ENCODE data around the gene WIPI1.
"Not testable (repeated sequence)": the region's sequence is repeated elsewhere in the genome, so short reads cannot be mapped to it uniquely, and the experiment has no call there.

The WIPI1 gene

DNA sequence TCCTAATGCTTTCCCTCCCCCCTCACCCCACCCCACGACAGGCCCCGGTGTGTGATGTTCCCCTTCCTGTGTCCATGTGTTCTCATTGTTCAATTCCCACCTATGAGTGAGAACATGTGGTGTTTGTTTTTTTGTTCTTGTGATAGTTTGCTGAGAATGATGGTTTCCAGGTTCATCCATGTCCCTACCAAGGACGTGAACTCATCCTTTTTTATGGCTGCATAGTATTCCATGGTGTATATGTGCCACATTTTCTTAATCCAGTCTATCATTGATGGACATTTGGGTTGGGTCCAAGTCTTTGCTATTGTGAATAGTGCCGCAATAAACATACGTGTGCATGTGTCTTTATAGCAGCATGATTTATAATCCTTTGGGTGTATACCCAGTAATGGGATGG, 53.5 kb downstream of the WIPI1 start:
- DNase-seq, H3K27me3 Mint-ChIP-seq, CTCF ChIA-PET, H3K4me3 Mint-ChIP-seq, H3K27ac Mint-ChIP-seq: not testable (repeated sequence)
- peaks cover 25% of the 10 kb centered on the region for H3K36me3 Mint-ChIP-seq
- H3K9me3 Mint-ChIP-seq: peaks cover 31% of the 10 kb centered on the region
- peaks cover 26% of the 10 kb centered on the region for H3K4me1 Mint-ChIP-seq

DNA sequence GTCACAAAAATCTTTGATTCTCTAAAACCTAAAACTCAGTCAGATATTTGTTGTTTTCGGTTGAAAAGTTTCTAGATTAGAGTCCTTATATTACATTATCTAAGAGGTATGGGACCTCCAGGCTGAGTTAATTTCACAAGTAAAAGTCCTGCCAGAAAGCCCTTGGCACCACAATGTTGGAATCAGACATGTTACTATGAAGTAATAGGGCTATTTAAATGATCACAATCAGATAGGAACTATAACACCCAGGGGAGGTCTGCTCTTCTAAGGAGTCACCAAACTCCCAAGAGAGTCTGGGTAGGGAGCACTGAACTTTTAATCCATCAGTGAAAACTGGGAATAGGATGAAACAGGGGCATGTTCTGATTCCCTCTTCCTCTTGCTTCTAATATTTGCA, 54.2 kb downstream of the WIPI1 start:
- Mint-ChIP-seq H3K4me1 (peaks cover 32% of the 10 kb centered on the region), H3K27ac (no peak overlapping the region), H3K27me3 (no peaks in the 10 kb centered on the region), H3K4me3 (no peak overlapping the region), H3K9me3 (peaks cover 31% of the 10 kb centered on the region), H3K36me3 (peaks cover 25% of the 10 kb centered on the region)
- CTCF ChIA-PET: no interaction called here
- DNase-seq: no peak

GRCh38 chr17:68401288-68401687, 56.0 kb downstream of the WIPI1 start:
- no peak for DNase-seq
- Mint-ChIP-seq H3K36me3 (peaks cover 13% of the 10 kb centered on the region), H3K4me1 (peaks cover 47% of the 10 kb centered on the region), H3K9me3 (peaks cover 16% of the 10 kb centered on the region), H3K4me3 (no peak overlapping the region), H3K27me3 (no peaks in the 10 kb centered on the region), H3K27ac (no peak overlapping the region)
- CTCF ChIA-PET: interaction anchor here (1.0 to 2.3 kb wide), 2 partner anchors 35 to 36 kb away, joined by 3 to 9 read pairs; no protein-coding TSS in a partner anchor

DNA sequence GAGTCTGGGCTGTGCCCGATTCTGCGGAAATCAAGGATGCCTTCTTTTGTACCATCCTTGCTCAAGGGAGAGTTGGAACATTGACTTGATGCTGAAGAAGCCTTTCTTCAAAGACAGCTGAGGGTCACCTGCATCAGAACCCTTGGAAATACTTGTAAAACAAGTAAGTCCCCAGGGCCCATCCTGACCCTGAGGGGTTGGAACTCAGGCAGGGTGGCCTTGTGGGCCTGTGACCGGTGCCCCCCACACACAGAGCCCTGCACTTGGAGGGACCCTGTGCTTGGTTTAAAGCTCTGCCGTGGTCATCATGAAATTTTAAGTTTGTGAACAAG, 56.9 kb downstream of the WIPI1 start:
- CTCF ChIA-PET: interaction anchor here (0.7 to 3.0 kb wide), 6 partner anchors 14 to 71 kb away, joined by 4 to 17 read pairs (median 11); no protein-coding TSS in a partner anchor
- peaks cover 47% of the 10 kb centered on the region for H3K4me1 Mint-ChIP-seq
- DNase-seq: no peak
- peaks cover 8% of the 10 kb centered on the region for H3K36me3 Mint-ChIP-seq
- H3K4me3 Mint-ChIP-seq: no peak overlapping the region
- no peaks in the 10 kb centered on the region for H3K27me3 Mint-ChIP-seq
- peaks cover 15% of the 10 kb centered on the region for H3K9me3 Mint-ChIP-seq
- peak overlapping the region; percentile 57 for H3K27ac Mint-ChIP-seq

- DNase-seq: peak; percentile 67
- Mint-ChIP-seq H3K27ac (peak overlapping the region; percentile 57), H3K36me3 (peaks cover 4% of the 10 kb centered on the region), H3K4me1 (peaks cover 47% of the 10 kb centered on the region), H3K4me3 (no peak overlapping the region), H3K9me3 (peaks cover 14% of the 10 kb centered on the region), H3K27me3 (no peaks in the 10 kb centered on the region)
- CTCF ChIA-PET: interaction anchor here (0.7 to 3.0 kb wide), 29 partner anchors 9 to 195 kb away, joined by 3 to 23 read pairs (median 5); partner anchors contain the start of genes ARSG and SLC16A6
These were observed 57.5 kb downstream of the WIPI1 start for GRCh38 chr17:68399638-68400403.

GRCh38 chr17:68398691-68399637, 58.3 kb downstream of the WIPI1 start:
- H3K4me3 Mint-ChIP-seq: peak overlapping the region; percentile 8

GRCh38 chr17:68397108-68397536, 60.2 kb downstream of the WIPI1 start:
- no peak for DNase-seq
- H3K27me3 Mint-ChIP-seq: no peaks in the 10 kb centered on the region
- H3K4me1 Mint-ChIP-seq: peaks cover 47% of the 10 kb centered on the region

More at GRCh38 chr17:68398691-68399637, 58.3 kb downstream of the WIPI1 start:
- peak; percentile 46 for DNase-seq
- peaks cover 12% of the 10 kb centered on the region for H3K9me3 Mint-ChIP-seq
- H3K36me3 Mint-ChIP-seq: peaks cover 4% of the 10 kb centered on the region
- CTCF ChIA-PET: interaction anchor here (0.7 to 3.0 kb wide), 38 partner anchors 8 to 199 kb away, joined by 3 to 23 read pairs (median 5); partner anchors contain the start of genes ARSG and SLC16A6
- no peaks in the 10 kb centered on the region for H3K27me3 Mint-ChIP-seq
- peaks cover 47% of the 10 kb centered on the region for H3K4me1 Mint-ChIP-seq
- H3K27ac Mint-ChIP-seq: peak overlapping the region; percentile 69

DNA sequence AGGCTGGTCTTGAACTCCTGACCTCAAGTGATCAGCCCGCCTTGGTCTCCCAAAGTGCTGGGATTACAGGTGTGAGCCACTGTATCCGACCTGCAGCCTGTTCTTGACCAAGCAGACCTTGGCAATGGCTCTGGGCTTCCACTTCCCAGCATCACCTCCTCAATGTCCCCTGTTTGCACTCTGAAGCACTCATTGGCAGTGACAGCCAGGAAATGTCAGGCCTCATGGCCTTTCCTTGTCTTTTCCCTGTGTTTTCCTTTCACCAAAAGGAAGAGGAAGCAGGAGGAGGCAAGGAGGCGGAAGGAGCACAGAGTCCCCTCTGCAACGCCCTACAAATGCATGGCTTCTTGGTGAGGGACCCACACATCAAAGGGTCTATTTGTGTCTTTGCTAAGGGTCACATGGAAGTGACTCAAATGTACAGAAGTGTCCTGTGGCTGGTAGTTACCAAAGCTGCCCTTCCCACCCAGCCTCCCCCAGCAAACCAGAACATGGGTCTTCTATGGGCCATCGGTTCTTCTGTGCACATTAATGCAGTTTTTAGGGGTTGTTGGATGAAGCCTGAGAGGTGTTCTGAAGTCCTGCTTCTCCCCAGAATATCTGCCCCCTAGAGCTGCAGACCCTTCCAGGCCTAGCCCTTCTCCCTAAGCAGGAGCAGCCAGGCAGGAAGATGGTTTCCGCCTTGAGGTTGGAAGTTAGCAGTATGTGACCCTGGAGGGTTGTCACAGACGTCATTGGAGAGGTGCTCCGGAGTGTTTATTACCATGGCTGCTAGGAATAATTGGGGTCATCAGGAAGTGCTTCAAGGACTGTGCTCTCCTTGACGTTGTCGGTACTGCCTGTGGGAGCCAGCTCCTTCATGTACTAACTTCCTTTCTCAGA, 60.8 kb downstream of the WIPI1 start:
- H3K27me3 Mint-ChIP-seq: no peaks in the 10 kb centered on the region
- peaks cover 4% of the 10 kb centered on the region for H3K36me3 Mint-ChIP-seq
- no peak for DNase-seq
- H3K4me3 Mint-ChIP-seq: no peak overlapping the region
- H3K9me3 Mint-ChIP-seq: peaks cover 10% of the 10 kb centered on the region
- peaks cover 46% of the 10 kb centered on the region for H3K4me1 Mint-ChIP-seq
- CTCF ChIA-PET: interaction anchor here (0.8 to 1.6 kb wide), 6 partner anchors 9 to 133 kb away, joined by 3 to 4 read pairs (median 3); no protein-coding TSS in a partner anchor
- H3K27ac Mint-ChIP-seq: no peak overlapping the region

More at GRCh38 chr17:68397108-68397536, 60.2 kb downstream of the WIPI1 start:
- no peak overlapping the region for H3K4me3 Mint-ChIP-seq
- peak overlapping the region; percentile 16 for H3K27ac Mint-ChIP-seq
- H3K36me3 Mint-ChIP-seq: peaks cover 4% of the 10 kb centered on the region
- CTCF ChIA-PET: interaction anchor here (0.8 to 1.6 kb wide), 5 partner anchors 10 to 134 kb away, joined by 3 to 4 read pairs (median 3); no protein-coding TSS in a partner anchor
- peaks cover 10% of the 10 kb centered on the region for H3K9me3 Mint-ChIP-seq

- H3K36me3 Mint-ChIP-seq: peaks cover 4% of the 10 kb centered on the region
These were observed 62.5 kb downstream of the WIPI1 start for GRCh38 chr17:68394608-68395331.

DNA sequence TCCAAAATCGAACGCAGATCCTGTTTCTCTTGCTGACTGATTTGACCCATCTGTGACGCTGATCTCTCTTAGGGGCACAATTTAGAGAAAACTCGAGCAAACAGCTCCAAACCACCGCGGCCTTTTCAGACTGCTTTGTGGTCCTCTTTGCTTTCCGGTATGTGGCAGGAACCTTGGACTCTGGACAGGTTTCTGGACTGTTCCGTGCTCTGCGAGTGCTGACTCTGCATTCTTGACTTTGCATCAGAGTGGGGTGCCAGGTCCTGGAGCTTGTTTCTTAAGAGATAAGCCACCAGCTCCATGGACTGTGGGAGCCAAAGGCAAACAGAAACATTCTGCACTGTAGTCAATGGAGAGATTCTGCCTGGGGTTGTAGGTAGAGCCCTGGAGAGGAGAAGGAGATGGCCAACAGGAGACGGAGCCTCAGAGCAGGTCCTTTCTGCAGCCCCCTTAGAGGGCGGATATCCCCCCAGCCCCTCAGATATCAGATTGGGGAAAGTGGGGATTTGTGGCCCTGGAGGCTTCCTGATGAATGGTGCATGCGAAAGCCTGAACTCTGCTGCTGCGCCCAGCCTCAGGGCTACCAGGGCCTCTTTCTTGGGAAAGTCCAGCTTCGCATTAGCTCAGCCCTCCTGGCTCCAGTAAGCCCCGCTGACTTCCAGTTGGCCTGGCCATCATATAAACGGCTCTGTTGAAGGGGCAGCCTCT, 65.6 kb downstream of the WIPI1 start:
- CTCF ChIA-PET: interaction anchor here (1.7 kb wide), 1 partner anchor 8 kb away, joined by 4 read pairs; no protein-coding TSS in a partner anchor

More at GRCh38 chr17:68394608-68395331, 62.5 kb downstream of the WIPI1 start:
- H3K27me3 Mint-ChIP-seq: peaks cover 4% of the 10 kb centered on the region
- DNase-seq: no peak
- H3K4me1 Mint-ChIP-seq: peaks cover 30% of the 10 kb centered on the region
- H3K27ac Mint-ChIP-seq: no peak overlapping the region
- CTCF ChIA-PET: interaction anchor here (1.4 kb wide), 1 partner anchor 40 kb away, joined by 3 read pairs; no protein-coding TSS in a partner anchor
- no peak overlapping the region for H3K4me3 Mint-ChIP-seq
- peaks cover 10% of the 10 kb centered on the region for H3K9me3 Mint-ChIP-seq

DNA sequence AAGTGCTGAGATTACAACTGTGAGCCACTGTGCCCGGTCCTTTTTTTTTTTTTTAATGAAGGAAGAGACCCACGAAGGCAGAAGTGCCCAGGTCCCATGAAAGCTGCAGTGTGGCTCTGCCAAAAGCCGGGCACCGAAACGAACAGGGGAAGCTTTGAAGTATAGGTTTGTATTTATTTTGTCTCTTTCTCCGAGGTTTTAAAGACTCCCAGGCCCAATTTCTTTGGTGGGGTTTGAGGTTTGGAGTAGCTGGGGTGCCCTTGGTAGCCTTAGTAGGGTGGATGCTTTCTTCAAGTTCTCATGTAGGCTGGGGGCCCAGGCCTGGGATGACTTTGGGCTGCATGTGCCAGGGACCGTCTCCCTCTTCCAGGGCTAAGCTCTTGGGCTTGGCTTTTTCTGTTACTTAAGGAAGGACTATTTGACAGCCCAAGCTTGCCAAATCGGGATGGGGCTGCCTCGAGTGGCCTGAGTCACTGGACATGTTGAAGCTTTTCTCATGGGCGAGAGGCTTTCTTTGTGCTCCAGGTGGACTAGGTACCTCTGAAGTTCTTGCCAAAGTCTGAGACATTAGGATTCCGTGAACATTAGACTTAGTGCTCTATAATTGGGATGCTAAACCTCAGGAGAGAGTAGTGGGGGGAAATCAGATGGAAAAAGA, 66.3 kb downstream of the WIPI1 start:
- H3K4me3 Mint-ChIP-seq: no peak overlapping the region
- H3K36me3 Mint-ChIP-seq: peaks cover 3% of the 10 kb centered on the region
- H3K27me3 Mint-ChIP-seq: peaks cover 8% of the 10 kb centered on the region
- DNase-seq: no peak
- H3K4me1 Mint-ChIP-seq: peaks cover 3% of the 10 kb centered on the region
- H3K9me3 Mint-ChIP-seq: peaks cover 7% of the 10 kb centered on the region
- H3K27ac Mint-ChIP-seq: no peak overlapping the region
- CTCF ChIA-PET: interaction anchor here (1.7 kb wide), 1 partner anchor 9 kb away, joined by 4 read pairs; no protein-coding TSS in a partner anchor

More for the DNA sequence above, 65.6 kb downstream of the WIPI1 start:
- H3K27ac Mint-ChIP-seq: no peak overlapping the region
- peaks cover 10% of the 10 kb centered on the region for H3K9me3 Mint-ChIP-seq
- H3K4me3 Mint-ChIP-seq: no peak overlapping the region
- peaks cover 7% of the 10 kb centered on the region for H3K4me1 Mint-ChIP-seq
- H3K27me3 Mint-ChIP-seq: peaks cover 8% of the 10 kb centered on the region
- H3K36me3 Mint-ChIP-seq: peaks cover 3% of the 10 kb centered on the region
- no peak for DNase-seq

GRCh38 chr17:68389041-68389440, 68.3 kb downstream of the WIPI1 start:
- Mint-ChIP-seq H3K9me3 (no peaks in the 10 kb centered on the region), H3K36me3 (no peaks in the 10 kb centered on the region), H3K27me3 (peaks cover 12% of the 10 kb centered on the region), H3K4me1 (peaks cover 15% of the 10 kb centered on the region), H3K27ac (no peak overlapping the region), H3K4me3 (no peak overlapping the region)
- CTCF ChIA-PET: interaction anchor here (2.3 kb wide), 1 partner anchor 10 kb away, joined by 7 read pairs; no protein-coding TSS in a partner anchor
- DNase-seq: no peak
